Keratinocyte (primary cell): ENCODE data around the gene DEPDC5. TPM values are rescaled to one million over a fixed set of nuclear protein-coding genes. Genes with fewer than 3 reads are reported as not detected.

Experiments
- DNase-seq: peaks from one replicate; pipeline ENCODE4 v3.0.0-alpha.2; 2011; ENCODE audit warnings: low read depth, missing footprints, low spot score
- FAIRE-seq: peaks from 2 replicates; lab custom pipeline; 2011; peaks lifted over from hg19 to GRCh38; lab: Jason Lieb, UNC
- H2AFZ ChIP-seq: 2 replicates; pipeline ENCODE4 v1.6.0; 2012; ENCODE audit warnings: low read length, control low read depth, inconsistent platforms; ENCODE audit not compliant: control insufficient read depth
- H3K27ac ChIP-seq: 2 replicates; pipeline ENCODE4 v1.5.1; 2011; ENCODE audit warnings: low read length; ENCODE audit not compliant: control insufficient read depth, insufficient read depth
- H3K27me3 ChIP-seq: 3 replicates; pipeline ENCODE4 v1.6.0; 2011; ENCODE audit warnings: low read length; ENCODE audit not compliant: control insufficient read depth, insufficient read depth; ENCODE audit errors: extremely low read depth
- H3K36me3 ChIP-seq, 2 experiments: 2 replicates in 1 of 2; 3 replicates in 1 of 2; pipeline ENCODE4 v1.5.1; 2011; ENCODE audit warnings: low read length in 2 of 2, mild to moderate bottlenecking in 1 of 2; ENCODE audit not compliant: control insufficient read depth in 2 of 2, insufficient read depth in 2 of 2; ENCODE audit errors: extremely low read depth in 1 of 2
- H3K4me1 ChIP-seq: 3 replicates; pipeline ENCODE4 v1.5.1; 2011; ENCODE audit warnings: low read length; ENCODE audit not compliant: control insufficient read depth, insufficient read depth; ENCODE audit errors: extremely low read depth
- H3K4me2 ChIP-seq: 3 replicates; pipeline ENCODE4 v1.6.0; 2011; ENCODE audit warnings: low read depth, low read length; ENCODE audit not compliant: control insufficient read depth, insufficient read depth; ENCODE audit errors: extremely low read depth
- H3K4me3 ChIP-seq, 3 experiments: fragments of 200-600 bp in 1 of 3; sonication (generic) in 1 of 3; 2 replicates in 2 of 3; 3 replicates in 1 of 3; pipeline ENCODE4 v1.5.1; 2011 to 2016; ENCODE audit warnings: low read length in 3 of 3, mild to moderate bottlenecking in 3 of 3, control low read depth in 2 of 3, inconsistent platforms in 1 of 3, low read depth in 1 of 3, mixed read lengths in 1 of 3, mixed run types in 1 of 3, moderate library complexity in 1 of 3; ENCODE audit not compliant: control insufficient read depth in 2 of 3, insufficient read depth in 2 of 3; ENCODE audit errors: extremely low read depth in 1 of 3
- H3K79me2 ChIP-seq: 2 replicates; pipeline ENCODE4 v1.6.0; 2012; ENCODE audit warnings: low read length; ENCODE audit not compliant: control insufficient read depth, insufficient read depth
- H3K9ac ChIP-seq: 3 replicates; pipeline ENCODE4 v1.6.0; 2011; ENCODE audit warnings: low read length; ENCODE audit not compliant: control insufficient read depth, insufficient read depth; ENCODE audit errors: extremely low read depth
- H3K9me1 ChIP-seq: 3 replicates; pipeline ENCODE4 v1.6.0; 2011; ENCODE audit warnings: low read length; ENCODE audit not compliant: control insufficient read depth, insufficient read depth; ENCODE audit errors: extremely low read depth
- H3K9me3 ChIP-seq: 2 replicates; pipeline ENCODE4 v1.5.1; 2012; ENCODE audit warnings: low read depth, low read length; ENCODE audit not compliant: control insufficient read depth
- H4K20me1 ChIP-seq: 3 replicates; pipeline ENCODE4 v1.6.0; 2011; ENCODE audit warnings: low read length; ENCODE audit not compliant: control insufficient read depth, insufficient read depth; ENCODE audit errors: extremely low read depth
- CTCF ChIP-seq, 3 experiments: IDR thresholded peaks in 1 of 3; conservative IDR thresholded peaks in 1 of 3; optimal IDR thresholded peaks in 1 of 3; 2 replicates in 2 of 3; 3 replicates in 1 of 3; pipeline versions ENCODE3 to v1.5.1; 2011; ENCODE audit warnings: low read length in 3 of 3, mild to moderate bottlenecking in 3 of 3, moderate library complexity in 2 of 3, control low read depth in 1 of 3, inconsistent platforms in 1 of 3; ENCODE audit not compliant: insufficient read depth in 2 of 3; ENCODE audit errors: extremely low read depth in 1 of 3
- EZH2 ChIP-seq: IDR thresholded peaks from one replicate; pipeline ENCODE4 v1.6.1; 2012; ENCODE audit warnings: inconsistent platforms, mild to moderate bottlenecking, low read length, moderate library complexity
- dilution Hi-C: fragments of 300-500 bp; cut with MboI; formaldehyde crosslinking; loops from one replicate; pipeline ENCODE4 v1.7.0; 2020; ENCODE audit warnings: low sequenced_read_pairs; ENCODE audit not compliant: extremely low pct_ligation_motif_present
- polyA plus RNA-seq, 5 experiments: library from polyadenylated mRNA; depleted of rRNA in 3 of 5; stranded (reverse) in 3 of 5; stranded (forward) in 1 of 5; unstranded in 1 of 5; fragments of >200 nt; gene quantifications; 1 replicate in 1 of 5; 2 replicates in 3 of 5; 3 replicates in 1 of 5; pipeline versions ENCODE4 v1.2.1 to v1.2.3, GENCODE V29; 2011 to 2012; ENCODE audit warnings: missing spikeins in 2 of 5, low read depth in 1 of 5, low replicate concordance in 1 of 5

DEPDC5 gene
- polyA plus RNA-seq, 1 donor (not counting 4 experiments of a cell fraction or from before 2014, with no cell fraction given): 9.7 TPM

GRCh38 chr22:31904651-31905050, 150.8 kb downstream of the DEPDC5 start:
- H2AFZ ChIP-seq: no peak overlapping the region
- no peaks in the 10 kb centered on the region for H3K79me2 ChIP-seq
- FAIRE-seq (no peak), DNase-seq (no peak)
- no peaks in the 10 kb centered on the region for H3K9me3 ChIP-seq
- no peak overlapping the region for H3K9ac ChIP-seq
- no peak overlapping the region for H3K4me2 ChIP-seq
- no peak overlapping the region for H3K4me3 ChIP-seq
- H3K9me1 ChIP-seq: no peaks in the 10 kb centered on the region
- peaks cover 4 to 5% of the 10 kb centered on the region in 2 experiments for H3K36me3 ChIP-seq
- H3K27ac ChIP-seq: no peak overlapping the region
- dilution Hi-C loops: no loop called here
- H4K20me1 ChIP-seq: no peaks in the 10 kb centered on the region
- no peaks in the 10 kb centered on the region for H3K27me3 ChIP-seq
- no peaks in the 10 kb centered on the region for H3K4me1 ChIP-seq
- no peak for TF ChIP-seq CTCF (optimal IDR thresholded peaks at IDR 0.05 in 1 of 3, IDR thresholded peaks at IDR 0.05 in 1 of 3, conservative IDR thresholded peaks at IDR 0.05 in 1 of 3; ENCODE audit: extremely low read depth in 1 of 3, insufficient read depth in 2 of 3, low read length in 3 of 3)
- TF ChIP-seq EZH2: no peak

GRCh38 chr22:31905356-31905755, 151.5 kb downstream of the DEPDC5 start:
- Histone ChIP-seq H3K27me3 (no peaks in the 10 kb centered on the region), H3K4me1 (no peaks in the 10 kb centered on the region), H3K36me3 (peaks cover 4 to 5% of the 10 kb centered on the region in 2 experiments), H3K27ac (no peak overlapping the region), H3K4me3 (no peak overlapping the region), H3K9ac (no peak overlapping the region), H3K4me2 (no peak overlapping the region), H3K79me2 (no peaks in the 10 kb centered on the region), H2AFZ (no peak overlapping the region), H3K9me3 (no peaks in the 10 kb centered on the region), H3K9me1 (no peaks in the 10 kb centered on the region), H4K20me1 (no peaks in the 10 kb centered on the region)
- TF ChIP-seq EZH2: no peak
- no peak for TF ChIP-seq CTCF (optimal IDR thresholded peaks at IDR 0.05 in 1 of 3, IDR thresholded peaks at IDR 0.05 in 1 of 3, conservative IDR thresholded peaks at IDR 0.05 in 1 of 3; ENCODE audit: extremely low read depth in 1 of 3, insufficient read depth in 2 of 3, low read length in 3 of 3)
- no peak for DNase-seq
- dilution Hi-C loops: no loop called here
- no peak for FAIRE-seq
